ENCODE data around the gene ASCC1. TPM values are rescaled to one million over a fixed set of nuclear protein-coding genes. Genes with fewer than 3 reads are reported as not detected.

Gene ASCC1
- total RNA-seq, 4 donors from 2014 or later = 18.7 to 28.4 (median 24.7) TPM

DNA sequence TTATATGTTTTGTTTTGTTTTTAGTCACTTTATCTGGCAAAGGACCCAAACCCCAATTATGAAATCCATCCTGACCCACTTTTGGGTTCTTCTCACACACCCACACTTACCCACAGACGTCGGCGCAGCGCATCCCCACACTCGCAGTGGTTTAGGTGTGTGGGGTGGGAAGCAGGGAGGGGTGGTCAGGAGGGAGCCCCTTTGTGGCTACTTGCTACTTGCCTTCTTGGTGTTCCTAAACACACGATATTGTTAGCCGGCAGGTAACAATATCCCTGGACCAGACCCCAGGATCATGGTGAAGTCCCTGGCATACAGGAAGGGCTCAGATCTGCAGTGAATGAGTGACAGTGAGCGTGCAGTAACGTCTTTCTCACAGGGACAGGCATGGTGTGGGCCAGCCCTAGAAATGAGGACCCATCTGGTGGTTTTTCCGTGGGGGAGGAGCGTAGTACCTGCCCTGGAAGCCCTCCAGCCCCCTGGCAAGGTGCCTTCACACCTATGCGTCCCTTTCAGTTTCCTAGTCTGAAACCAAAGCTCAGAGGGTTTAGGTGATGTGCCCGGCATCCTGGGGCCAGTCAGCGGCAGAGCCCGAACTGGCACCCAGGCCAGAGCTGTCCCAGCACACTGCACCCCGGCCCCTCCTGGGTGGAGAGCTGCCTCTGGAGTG lies 132.2 kb downstream of the ASCC1 start:
- peaks cover 11 to 33% (median 18%) of the 10 kb centered on the region in 4 donors for H3K27me3 ChIP-seq
- no peak for DNase-seq
- intact Hi-C loops (cut with DNase I) = no loop called here
- H3K4me3 ChIP-seq = no peak overlapping the region
- H3K27ac ChIP-seq = no peak overlapping the region
- WGBS, 2 donors = 83 to 92% methylated on average over 9 to 10 of the region's 16 CpGs
- peaks cover 18 to 46% (median 20%) of the 10 kb centered on the region in 3 donors for H3K4me1 ChIP-seq
- TF ChIP-seq CTCF (IDR thresholded peaks at IDR 0.05) = no peak
- TF ChIP-seq POLR2A (IDR thresholded peaks at IDR 0.05) = no peak
- H3K9me3 ChIP-seq = no peaks in the 10 kb centered on the region
- no peaks in the 10 kb centered on the region for H3K36me3 ChIP-seq

DNA sequence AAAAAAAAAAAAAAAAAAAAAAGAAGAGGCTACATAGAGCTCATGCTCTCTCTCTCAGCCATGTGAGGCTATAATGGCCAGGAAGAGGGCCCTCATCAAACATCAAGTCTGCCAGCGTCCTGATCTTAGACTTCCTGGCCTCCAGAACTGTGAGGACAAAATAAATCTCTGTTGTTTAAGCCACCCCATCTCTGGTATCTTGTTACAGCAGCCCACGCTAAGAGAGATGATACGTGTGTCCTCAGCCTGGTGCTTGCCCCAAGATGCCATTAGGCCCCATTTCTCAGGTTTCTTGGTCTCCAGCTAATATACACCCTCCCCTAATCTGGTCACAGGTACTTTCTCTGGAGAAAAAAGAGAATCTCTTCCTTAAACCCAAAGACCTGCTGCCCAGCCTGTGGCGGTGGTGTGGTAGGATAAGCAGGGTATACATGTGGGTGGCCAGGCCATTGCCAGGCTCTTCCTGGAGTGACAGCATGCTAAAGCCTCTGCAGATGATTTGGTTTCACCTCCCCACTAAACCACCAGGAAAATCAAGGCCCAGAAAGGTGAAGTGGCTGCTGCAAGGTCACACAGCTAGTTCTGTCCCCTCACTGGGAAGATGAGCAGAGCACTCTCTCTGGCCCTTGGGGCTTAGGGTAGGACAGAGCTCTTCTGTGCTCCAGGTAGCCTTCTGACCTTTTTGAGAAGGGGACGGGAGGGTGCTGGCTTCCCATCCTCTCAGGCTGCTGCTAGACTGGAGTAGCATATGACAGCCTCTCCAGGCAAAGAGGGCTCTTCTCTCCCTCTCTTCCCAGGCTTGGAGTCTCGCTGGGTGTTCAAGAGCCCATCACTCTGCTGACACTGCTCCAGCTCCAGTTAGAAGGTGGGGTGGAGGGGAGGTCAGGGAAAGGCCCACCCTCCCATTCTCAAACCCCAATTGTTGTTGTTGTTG lies 133.0 kb downstream of the ASCC1 start:
- Histone ChIP-seq H3K36me3 (no peaks in the 10 kb centered on the region), H3K27ac (no peak overlapping the region), H3K4me1 (peaks cover 10 to 38% (median 13%) of the 10 kb centered on the region in 3 donors), H3K4me3 (no peak overlapping the region), H3K27me3 (peaks cover 9 to 25% (median 11%) of the 10 kb centered on the region in 4 donors), H3K9me3 (no peaks in the 10 kb centered on the region)
- TF ChIP-seq POLR2A (IDR thresholded peaks at IDR 0.05) (no peak), CTCF (IDR thresholded peaks at IDR 0.05) (no peak)
- WGBS, 2 donors = 83 to 94% methylated on average over 5 to 6 of the region's 6 CpGs
- DNase-seq = no peak
- intact Hi-C loops (cut with DNase I) = no loop called here

- peaks cover 0 to 13% (median under 1%) of the 10 kb centered on the region in 4 donors for H3K27me3 ChIP-seq
- intact Hi-C loops (cut with DNase I) = no loop called here
- no peaks in the 10 kb centered on the region for H3K9me3 ChIP-seq
- TF ChIP-seq CTCF (IDR thresholded peaks at IDR 0.05) (no peak), POLR2A (IDR thresholded peaks at IDR 0.05) (no peak)
- no peaks in the 10 kb centered on the region for H3K36me3 ChIP-seq
- H3K27ac ChIP-seq = no peak overlapping the region
- H3K4me3 ChIP-seq = no peak overlapping the region
- DNase-seq = no peak
- 45 to 54% methylated on average over 7 to 10 of the region's 14 CpGs for WGBS, 2 donors
- H3K4me1 ChIP-seq = peaks cover 0 to 26% (median 1%) of the 10 kb centered on the region in 3 donors
Observed at GRCh38 chr10:72081772-72082590, 134.1 kb downstream of the ASCC1 start.

DNA sequence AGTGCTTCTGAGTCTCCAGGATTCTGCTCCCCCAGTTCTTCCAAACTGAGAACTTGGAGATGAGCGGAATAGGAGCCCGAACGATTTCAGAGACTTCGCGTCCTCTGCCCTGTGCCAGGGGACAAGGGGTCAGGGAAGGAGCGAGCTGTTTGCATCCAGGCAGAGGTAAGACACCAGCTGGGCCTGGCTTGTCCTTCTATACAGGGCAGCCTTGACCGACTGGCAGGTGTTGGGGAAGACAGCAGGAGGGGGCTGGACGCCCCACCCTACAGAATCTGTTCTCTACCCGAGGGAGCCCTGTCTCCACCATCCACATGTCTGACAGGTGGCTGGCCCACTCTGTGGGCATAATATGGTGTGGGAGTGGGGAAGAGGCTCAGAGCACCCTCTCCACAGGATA lies 134.9 kb downstream of the ASCC1 start:
- Histone ChIP-seq H3K27me3 (peaks cover 0 to 6% (median 0%) of the 10 kb centered on the region in 4 donors), H3K9me3 (no peaks in the 10 kb centered on the region), H3K27ac (no peak overlapping the region), H3K4me3 (no peak overlapping the region), H3K4me1 (peaks cover 0 to 18% (median 0%) of the 10 kb centered on the region in 3 donors), H3K36me3 (no peaks in the 10 kb centered on the region)
- no peak for DNase-seq
- 97% methylated on average over 5 of the region's 9 CpGs; no CpG with 5 or more reads in 1 of the 2 donors for WGBS, 2 donors
- no peak for TF ChIP-seq CTCF (IDR thresholded peaks at IDR 0.05)
- intact Hi-C loops (cut with DNase I) = no loop called here
